CD4-positive, alpha-beta T cell treated with Interleukin-15 for 1 hour (primary cell): ENCODE measurements around the gene TBC1D10B.

Source experiments
- DNase-seq: peaks from one replicate; pipeline ENCODE4 v3.0.0-alpha.2; 2020

Gene TBC1D10B

GRCh38 chr16:30372725-30373124 lies 2.4 kb upstream of the TBC1D10B start:
- DNase-seq, result no peak

- DNase-seq, result no peak
Measured at GRCh38 chr16:30372038-30372712, 1.9 kb upstream of the TBC1D10B start.

- no peak for DNase-seq
Measured at GRCh38 chr16:30371248-30371816, 1.0 kb upstream of the TBC1D10B start.

- no peak for DNase-seq
Measured at GRCh38 chr16:30369938-30370455, 297 bp downstream of the TBC1D10B start.

- DNase-seq, result no peak
Measured at GRCh38 chr16:30369091-30369937, 980 bp downstream of the TBC1D10B start.

GRCh38 chr16:30368792-30369090 lies 1.6 kb downstream of the TBC1D10B start:
- no peak for DNase-seq

GRCh38 chr16:30368122-30368791 lies 2.0 kb downstream of the TBC1D10B start:
- peak; percentile 54 for DNase-seq

- no peak for DNase-seq
Measured at GRCh38 chr16:30367349-30368009, 2.8 kb downstream of the TBC1D10B start.

GRCh38 chr16:30366511-30366910 lies 3.8 kb downstream of the TBC1D10B start:
- DNase-seq, result no peak

GRCh38 chr16:30365200-30365599 lies 5.1 kb downstream of the TBC1D10B start:
- DNase-seq, result no peak

GRCh38 chr16:30361180-30361579 lies 9.1 kb downstream of the TBC1D10B start:
- DNase-seq, result no peak

- DNase-seq, result no peak
Measured at GRCh38 chr16:30359871-30360170, 10.5 kb downstream of the TBC1D10B start.

GRCh38 chr16:30358990-30359870 lies 11.1 kb downstream of the TBC1D10B start:
- no peak for DNase-seq

- DNase-seq, result no peak
Measured at GRCh38 chr16:30358577-30358936, 11.7 kb downstream of the TBC1D10B start.

- no peak for DNase-seq
Measured at GRCh38 chr16:30357715-30358576, 12.3 kb downstream of the TBC1D10B start.

- DNase-seq, result no peak
Measured at GRCh38 chr16:30357085-30357714, 13.1 kb downstream of the TBC1D10B start.

- DNase-seq, result no peak
Measured at GRCh38 chr16:30356401-30357084, 13.8 kb downstream of the TBC1D10B start.

- no peak for DNase-seq
Measured at GRCh38 chr16:30355954-30356308, 14.4 kb downstream of the TBC1D10B start.

GRCh38 chr16:30355144-30355953 lies 14.9 kb downstream of the TBC1D10B start, which contains the start of gene CD2BP2:
Gene CD2BP2, minus strand, starts transcription at chr16:30355308. Its CDS starts 627 bp downstream, at chr16:30354681.
- DNase-seq, result peak; percentile 93
